ENCODE data around the gene CRYBG3. TPM values are rescaled to one million over a fixed set of nuclear protein-coding genes. Genes with fewer than 3 reads are reported as not detected.

The CRYBG3 gene
- total RNA-seq, 1 donor from 2014 or later, result 13.5 TPM

DNA sequence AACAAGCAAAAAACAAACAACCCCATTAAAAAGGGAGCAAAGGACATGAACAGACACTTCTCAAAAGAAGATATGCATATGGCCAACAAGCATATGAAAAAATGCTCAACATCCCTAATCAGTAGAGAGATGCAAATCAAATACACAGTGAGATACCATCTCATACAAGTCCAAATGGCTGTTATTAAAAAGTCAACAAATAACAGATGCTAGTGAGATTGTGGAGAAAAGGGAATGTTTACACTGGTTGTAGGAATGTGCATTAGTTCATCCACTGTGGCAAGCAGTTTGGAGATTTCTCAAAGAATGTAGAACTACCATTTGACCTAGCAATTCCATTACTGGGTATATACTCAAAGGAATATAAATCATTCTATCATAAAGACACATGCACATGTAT is 105.9 kb downstream of the CRYBG3 start:
- TF ChIP-seq, protein P1, sequence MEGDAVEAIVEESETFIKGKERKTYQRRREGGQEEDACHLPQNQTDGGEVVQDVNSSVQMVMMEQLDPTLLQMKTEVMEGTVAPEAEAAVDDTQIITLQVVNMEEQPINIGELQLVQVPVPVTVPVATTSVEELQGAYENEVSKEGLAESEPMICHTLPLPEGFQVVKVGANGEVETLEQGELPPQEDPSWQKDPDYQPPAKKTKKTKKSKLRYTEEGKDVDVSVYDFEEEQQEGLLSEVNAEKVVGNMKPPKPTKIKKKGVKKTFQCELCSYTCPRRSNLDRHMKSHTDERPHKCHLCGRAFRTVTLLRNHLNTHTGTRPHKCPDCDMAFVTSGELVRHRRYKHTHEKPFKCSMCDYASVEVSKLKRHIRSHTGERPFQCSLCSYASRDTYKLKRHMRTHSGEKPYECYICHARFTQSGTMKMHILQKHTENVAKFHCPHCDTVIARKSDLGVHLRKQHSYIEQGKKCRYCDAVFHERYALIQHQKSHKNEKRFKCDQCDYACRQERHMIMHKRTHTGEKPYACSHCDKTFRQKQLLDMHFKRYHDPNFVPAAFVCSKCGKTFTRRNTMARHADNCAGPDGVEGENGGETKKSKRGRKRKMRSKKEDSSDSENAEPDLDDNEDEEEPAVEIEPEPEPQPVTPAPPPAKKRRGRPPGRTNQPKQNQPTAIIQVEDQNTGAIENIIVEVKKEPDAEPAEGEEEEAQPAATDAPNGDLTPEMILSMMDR (conservative IDR thresholded peaks at IDR 0.05), result no peak
- H3K36me3 Mint-ChIP-seq, result peaks cover 30% of the 10 kb centered on the region
- H3K9me3 Mint-ChIP-seq, result peaks cover 13% of the 10 kb centered on the region
- H3K27ac Mint-ChIP-seq, result no peak overlapping the region
- H3K27me3 Mint-ChIP-seq, result no peaks in the 10 kb centered on the region
- no peak for DNase-seq (ENCODE audit: extremely low spot score, unreplicated experiment)
- no peak overlapping the region for H3K4me3 Mint-ChIP-seq
- peaks cover 7% of the 10 kb centered on the region for H3K4me1 Mint-ChIP-seq (ENCODE audit: unreplicated experiment)

DNA sequence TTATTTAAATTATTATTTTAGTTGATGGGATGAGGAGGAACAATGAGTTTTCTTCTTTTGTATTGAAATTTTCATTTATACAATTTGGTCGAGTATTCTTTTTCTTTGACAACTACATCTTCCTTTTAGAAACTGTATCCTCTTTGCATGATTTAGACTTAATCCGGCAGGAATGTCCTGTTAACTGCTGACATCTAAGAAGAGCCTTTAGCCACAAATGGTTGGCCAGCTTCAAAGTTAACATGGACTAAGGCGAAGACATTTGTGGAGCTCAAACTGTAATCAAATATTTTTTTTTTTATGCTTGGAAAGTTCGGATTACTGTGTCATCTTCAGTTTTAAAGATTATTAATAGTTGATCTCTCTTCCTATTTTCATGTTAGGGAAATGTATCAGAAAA is 107.2 kb downstream of the CRYBG3 start:
- TF ChIP-seq, protein P1 (conservative IDR thresholded peaks at IDR 0.05), result no peak
- Mint-ChIP-seq H3K27me3 (no peaks in the 10 kb centered on the region), H3K27ac (no peak overlapping the region), H3K4me3 (no peak overlapping the region), H3K36me3 (peaks cover 27% of the 10 kb centered on the region), H3K4me1 (ENCODE audit: unreplicated experiment) (peaks cover 8% of the 10 kb centered on the region), H3K9me3 (peaks cover 13% of the 10 kb centered on the region)
- no peak for DNase-seq (ENCODE audit: extremely low spot score, unreplicated experiment)

DNA sequence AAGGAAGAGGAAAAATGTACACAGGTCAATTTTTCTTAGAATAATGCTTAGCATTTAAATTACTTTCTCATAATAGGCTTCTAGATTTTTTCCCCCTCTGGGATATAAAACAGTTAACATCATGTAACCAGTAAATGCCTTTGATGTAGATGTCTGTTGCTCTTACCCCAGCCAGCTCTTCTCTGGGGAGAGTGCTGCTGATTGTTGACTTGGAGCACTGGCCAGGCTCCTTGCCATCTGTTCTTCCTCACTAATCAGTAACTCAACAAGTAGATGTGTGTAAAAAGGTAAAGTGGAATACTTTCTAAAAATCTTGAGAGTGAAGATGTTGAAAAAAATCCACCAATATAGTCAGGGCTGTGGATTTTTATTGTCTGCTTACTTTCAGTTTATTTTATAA is 108.2 kb downstream of the CRYBG3 start:
- TF ChIP-seq, protein P1 (conservative IDR thresholded peaks at IDR 0.05), result no peak
- no peak overlapping the region for H3K4me3 Mint-ChIP-seq
- no peak overlapping the region for H3K27ac Mint-ChIP-seq
- DNase-seq (ENCODE audit: extremely low spot score, unreplicated experiment), result no peak
- H3K9me3 Mint-ChIP-seq, result peaks cover 9% of the 10 kb centered on the region
- H3K4me1 Mint-ChIP-seq (ENCODE audit: unreplicated experiment), result peaks cover 8% of the 10 kb centered on the region
- H3K27me3 Mint-ChIP-seq, result no peaks in the 10 kb centered on the region
- peaks cover 21% of the 10 kb centered on the region for H3K36me3 Mint-ChIP-seq

DNA sequence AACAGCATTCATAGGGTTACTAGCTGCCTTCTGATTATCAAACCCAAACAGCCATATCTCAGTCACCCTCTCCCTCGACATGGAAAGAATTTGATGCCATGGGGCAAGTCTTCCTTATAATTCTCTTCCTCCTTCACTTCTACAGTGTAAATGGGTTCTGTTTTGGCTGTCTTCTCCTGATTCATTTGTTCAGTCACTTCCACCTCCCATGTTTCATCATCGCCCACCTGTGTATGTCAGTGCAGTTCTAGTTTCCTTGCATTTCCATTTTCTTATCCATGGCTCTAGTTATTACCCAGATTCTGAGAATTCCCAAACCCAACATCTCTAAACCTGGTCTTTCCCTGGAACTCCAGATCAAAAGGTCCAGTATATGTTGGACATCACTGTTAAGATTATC is 109.4 kb downstream of the CRYBG3 start:
- TF ChIP-seq, protein P1 (conservative IDR thresholded peaks at IDR 0.05), result no peak
- no peak for DNase-seq (ENCODE audit: extremely low spot score, unreplicated experiment)
- H3K9me3 Mint-ChIP-seq, result peaks cover 9% of the 10 kb centered on the region
- no peak overlapping the region for H3K4me3 Mint-ChIP-seq
- peaks cover 18% of the 10 kb centered on the region for H3K4me1 Mint-ChIP-seq (ENCODE audit: unreplicated experiment)
- no peaks in the 10 kb centered on the region for H3K27me3 Mint-ChIP-seq
- H3K36me3 Mint-ChIP-seq, result peaks cover 21% of the 10 kb centered on the region
- H3K27ac Mint-ChIP-seq, result no peak overlapping the region

DNA sequence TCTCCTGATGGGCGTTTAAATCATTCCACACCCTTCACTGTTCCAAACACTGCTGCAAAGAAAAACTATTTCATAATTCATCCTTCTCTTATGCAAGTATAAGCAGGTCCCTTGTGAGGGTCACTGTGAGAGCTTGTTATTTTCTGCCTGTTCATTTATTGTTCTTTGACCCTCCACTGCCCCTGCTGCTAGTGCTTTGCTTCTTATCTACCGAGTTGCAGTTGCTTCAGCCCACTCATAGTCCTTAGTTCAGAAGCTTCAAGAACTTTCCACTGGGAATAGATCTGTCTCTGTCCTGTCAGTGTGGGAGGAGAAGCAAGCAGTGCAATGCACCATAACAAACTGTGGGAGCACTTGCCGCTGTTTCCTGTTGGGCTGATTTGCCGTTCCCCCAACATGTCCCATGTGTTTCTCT is 110.6 kb downstream of the CRYBG3 start:
- H3K36me3 Mint-ChIP-seq, result peaks cover 17% of the 10 kb centered on the region
- DNase-seq (ENCODE audit: extremely low spot score, unreplicated experiment), result no peak
- H3K4me3 Mint-ChIP-seq, result no peak overlapping the region
- TF ChIP-seq, protein P1 (conservative IDR thresholded peaks at IDR 0.05), result no peak
- peaks cover 18% of the 10 kb centered on the region for H3K4me1 Mint-ChIP-seq (ENCODE audit: unreplicated experiment)
- peaks cover 9% of the 10 kb centered on the region for H3K9me3 Mint-ChIP-seq
- no peaks in the 10 kb centered on the region for H3K27me3 Mint-ChIP-seq
- H3K27ac Mint-ChIP-seq, result no peak overlapping the region
